Skeletal muscle tissue (tissue), 4 donors: ENCODE measurements around the gene AFDN. TPM values are rescaled to one million over a fixed set of nuclear protein-coding genes. Genes with fewer than 3 reads are reported as not detected.

Experiments used
- H3K27ac ChIP-seq: one replicate; pipeline ENCODE4 v1.7.0; 2013; ENCODE audit warnings: mild to moderate bottlenecking, low read depth, low read length, inconsistent platforms
- H3K27me3 ChIP-seq, 3 donors: one replicate each; pipeline ENCODE4 v1.7.0; 2013; ENCODE audit warnings: low read length in 3 of 3; ENCODE audit not compliant: control insufficient read depth in 3 of 3, insufficient read depth in 3 of 3
- H3K36me3 ChIP-seq, 3 donors: one replicate each; pipeline ENCODE4 v1.7.0; 2013; ENCODE audit warnings: low read length in 3 of 3; ENCODE audit not compliant: control insufficient read depth in 3 of 3, insufficient read depth in 3 of 3
- H3K4me1 ChIP-seq, 3 donors: one replicate each; pipeline ENCODE4 v1.7.0; 2013; ENCODE audit warnings: low read length in 3 of 3, mild to moderate bottlenecking in 3 of 3; ENCODE audit not compliant: control insufficient read depth in 3 of 3, insufficient read depth in 3 of 3
- H3K4me3 ChIP-seq, 3 donors: one replicate each; pipeline ENCODE4 v1.7.0; 2013; ENCODE audit warnings: low read length in 3 of 3
- H3K9ac ChIP-seq, 3 donors: one replicate each; pipeline ENCODE4 v1.7.0; 2013; ENCODE audit warnings: low read length in 3 of 3, mild to moderate bottlenecking in 3 of 3, moderate library complexity in 2 of 3, low read depth in 1 of 3
- H3K9me3 ChIP-seq, 3 donors: one replicate each; pipeline ENCODE4 v1.7.0; 2013; ENCODE audit warnings: low read length in 3 of 3; ENCODE audit not compliant: control insufficient read depth in 3 of 3
- total RNA-seq: library from RNA; depleted of rRNA; stranded (reverse); fragments of >200 nt; gene quantifications from one replicate; pipeline ENCODE4 v1.2.3, GENCODE V29; 2014
- donor health status: Osteomylitis.

AFDN gene
- total RNA-seq, 1 donor from 2014 or later: 40.7 TPM

- H3K27ac ChIP-seq: peak overlapping the region; percentile 70
Measured at GRCh38 chr6:167988945-167989841, 162.5 kb downstream of the AFDN start.

GRCh38 chr6:167990016-167990945 lies 163.6 kb downstream of the AFDN start:
- H3K9me3 ChIP-seq: no peaks in the 10 kb centered on the region
- H3K4me3 ChIP-seq: no peak overlapping the region
- H3K27ac ChIP-seq: no peak overlapping the region
- H3K9ac ChIP-seq: no peak overlapping the region
- no peaks in the 10 kb centered on the region for H3K27me3 ChIP-seq
- H3K4me1 ChIP-seq: peaks cover 0 to 11% (median 2%) of the 10 kb centered on the region in 3 donors
- H3K36me3 ChIP-seq: no peaks in the 10 kb centered on the region

More at GRCh38 chr6:167988945-167989841, 162.5 kb downstream of the AFDN start:
- H3K27me3 ChIP-seq: no peaks in the 10 kb centered on the region
- H3K9ac ChIP-seq: no peak overlapping the region
- H3K4me1 ChIP-seq: peaks cover 0 to 8% (median 2%) of the 10 kb centered on the region in 3 donors
- H3K9me3 ChIP-seq: no peaks in the 10 kb centered on the region
- no peak overlapping the region for H3K4me3 ChIP-seq
- no peaks in the 10 kb centered on the region for H3K36me3 ChIP-seq

GRCh38 chr6:167993169-167993568 lies 166.5 kb downstream of the AFDN start:
- Histone ChIP-seq H3K4me1 (peaks cover 0 to 11% (median 2%) of the 10 kb centered on the region in 3 donors), H3K9me3 (no peaks in the 10 kb centered on the region), H3K27me3 (peaks cover 0 to 4% (median 0%) of the 10 kb centered on the region in 3 donors), H3K36me3 (no peaks in the 10 kb centered on the region), H3K9ac (no peak overlapping the region), H3K4me3 (no peak overlapping the region), H3K27ac (peak overlapping the region; percentile 28)

- no peaks in the 10 kb centered on the region for H3K36me3 ChIP-seq
- no peak overlapping the region for H3K4me3 ChIP-seq
- peak overlapping the region; percentile 60 for H3K27ac ChIP-seq
- peaks cover 0 to 8% (median 0%) of the 10 kb centered on the region in 3 donors for H3K4me1 ChIP-seq
- H3K27me3 ChIP-seq: peaks cover 0 to 4% (median 0%) of the 10 kb centered on the region in 3 donors
- H3K9ac ChIP-seq: peak overlapping the region in 1 of 3 donors; percentile 45
- no peaks in the 10 kb centered on the region for H3K9me3 ChIP-seq
Measured at GRCh38 chr6:167993831-167994230, 167.1 kb downstream of the AFDN start.

- no peak overlapping the region for H3K4me3 ChIP-seq
- no peaks in the 10 kb centered on the region for H3K9me3 ChIP-seq
- no peaks in the 10 kb centered on the region for H3K36me3 ChIP-seq
- H3K4me1 ChIP-seq: peaks cover 0 to 4% (median 0%) of the 10 kb centered on the region in 3 donors
- no peak overlapping the region for H3K9ac ChIP-seq
- no peak overlapping the region for H3K27ac ChIP-seq
- H3K27me3 ChIP-seq: peaks cover 0 to 10% (median 0%) of the 10 kb centered on the region in 3 donors
Measured at GRCh38 chr6:167995302-167995701, 168.6 kb downstream of the AFDN start.

GRCh38 chr6:167995731-167996151 lies 169.0 kb downstream of the AFDN start:
- Histone ChIP-seq H3K36me3 (no peaks in the 10 kb centered on the region), H3K4me3 (no peak overlapping the region), H3K9ac (no peak overlapping the region), H3K27me3 (peaks cover 0 to 12% (median 0%) of the 10 kb centered on the region in 3 donors), H3K27ac (no peak overlapping the region), H3K9me3 (no peaks in the 10 kb centered on the region), H3K4me1 (peaks cover 0 to 4% (median 0%) of the 10 kb centered on the region in 3 donors)

GRCh38 chr6:167996424-167997199 lies 169.9 kb downstream of the AFDN start:
- H3K36me3 ChIP-seq: no peaks in the 10 kb centered on the region
- peaks cover 0 to 12% (median 0%) of the 10 kb centered on the region in 3 donors for H3K27me3 ChIP-seq
- no peaks in the 10 kb centered on the region for H3K9me3 ChIP-seq
- H3K27ac ChIP-seq: no peak overlapping the region
- H3K4me3 ChIP-seq: no peak overlapping the region
- H3K9ac ChIP-seq: no peak overlapping the region
- peaks cover 0 to 4% (median 0%) of the 10 kb centered on the region in 3 donors for H3K4me1 ChIP-seq

GRCh38 chr6:167997642-167998041 lies 170.9 kb downstream of the AFDN start, which contains the start of gene KIF25:
KIF25 (plus strand) TSS chr6:167997671; CDS start chr6:168029586, 31,915 bp downstream.
- Histone ChIP-seq H3K9me3 (no peaks in the 10 kb centered on the region), H3K4me3 (no peak within 1 kb of the TSS), H3K4me1 (peaks cover 0 to 4% (median 0%) of the 10 kb centered on the region in 3 donors), H3K36me3 (no peaks in the 10 kb centered on the region), H3K27me3 (peaks cover 0 to 12% (median 0%) of the 10 kb centered on the region in 3 donors), H3K9ac (no peak within 1 kb of the TSS), H3K27ac (no peak within 1 kb of the TSS)

GRCh38 chr6:167998215-167998614 lies 171.5 kb downstream of the AFDN start:
- H3K36me3 ChIP-seq: no peaks in the 10 kb centered on the region
- no peak overlapping the region for H3K4me3 ChIP-seq
- no peak overlapping the region for H3K27ac ChIP-seq
- H3K9me3 ChIP-seq: no peaks in the 10 kb centered on the region
- H3K4me1 ChIP-seq: peaks cover 0 to 4% (median under 1%) of the 10 kb centered on the region in 3 donors
- H3K9ac ChIP-seq: no peak overlapping the region
- peaks cover 0 to 12% (median under 1%) of the 10 kb centered on the region in 3 donors for H3K27me3 ChIP-seq
